HEK293T (cell line): ENCODE data around the gene CFAP73.

Source experiments
- CTCF ChIA-PET: fragments of 350-600 bp; formaldehyde crosslinking; extraction: SDS; loops from one replicate; lab custom pipeline; 2021; ENCODE audit warnings: antibody characterized with exemption, inconsistent platforms; lab: Yijun Ruan, JAX
- POLR2A ChIA-PET: fragments of 350-600 bp; formaldehyde crosslinking; extraction: SDS; loops from one replicate; lab custom pipeline; 2020; ENCODE audit warnings: antibody characterized with exemption, inconsistent platforms; lab: Yijun Ruan, JAX
- DNase-seq: peaks from one replicate; pipeline ENCODE4 v3.0.0; 2012; ENCODE audit warnings: mixed read lengths; ENCODE audit errors: extremely low spot score
- ARNT ChIP-seq: fragments of 450-650 bp; IDR thresholded peaks from 2 replicates; pipeline ENCODE4 v1.6.1; 2017; ENCODE audit warnings: mild to moderate bottlenecking
- BHLHE40 ChIP-seq: fragments of 450-650 bp; IDR thresholded peaks from 2 replicates; pipeline ENCODE4 v1.6.1; 2016; ENCODE audit warnings: mild to moderate bottlenecking, moderate library complexity, borderline replicate concordance
- CTBP1 ChIP-seq: fragments of 450-650 bp; IDR thresholded peaks from 2 replicates; pipeline ENCODE4 v1.6.1; 2016; ENCODE audit warnings: borderline replicate concordance
- ELF4 ChIP-seq: fragments of 450-650 bp; IDR thresholded peaks from 2 replicates; pipeline ENCODE4 v1.6.1; 2017; ENCODE audit warnings: antibody characterized with exemption
- FOXA1 ChIP-seq: fragments of 450-650 bp; IDR thresholded peaks from 2 replicates; pipeline ENCODE4 v1.6.1; 2016; ENCODE audit warnings: mild to moderate bottlenecking
- FOXM1 ChIP-seq: fragments of 450-650 bp; IDR thresholded peaks from 2 replicates; pipeline ENCODE4 v1.6.1; 2017; ENCODE audit warnings: mild to moderate bottlenecking, borderline replicate concordance
- HDGF ChIP-seq: fragments of 450-650 bp; IDR thresholded peaks from 2 replicates; pipeline ENCODE4 v1.6.1; 2017; ENCODE audit warnings: antibody characterized with exemption, borderline replicate concordance
- L3MBTL2 ChIP-seq: fragments of 450-650 bp; conservative IDR thresholded peaks from 2 replicates; pipeline ENCODE4 v1.6.1; 2016; ENCODE audit warnings: mild to moderate bottlenecking
- LEF1 ChIP-seq: fragments of 450-650 bp; IDR thresholded peaks from 2 replicates; pipeline ENCODE4 v1.6.1; 2017; ENCODE audit warnings: mild to moderate bottlenecking, borderline replicate concordance
- NFRKB ChIP-seq: fragments of 450-650 bp; IDR thresholded peaks from 2 replicates; pipeline ENCODE4 v1.6.1; 2016; ENCODE audit warnings: mild to moderate bottlenecking, moderate library complexity
- PKNOX1 ChIP-seq: fragments of 450-650 bp; IDR thresholded peaks from 2 replicates; pipeline ENCODE4 v1.6.1; 2016
- SP1 ChIP-seq: fragments of 450-650 bp; IDR thresholded peaks from 2 replicates; pipeline ENCODE4 v1.6.1; 2017
- TARDBP ChIP-seq: fragments of 450-650 bp; IDR thresholded peaks from 2 replicates; pipeline ENCODE4 v1.6.1; 2016
- ZNF384 ChIP-seq: fragments of 450-650 bp; IDR thresholded peaks from 2 replicates; pipeline ENCODE4 v1.6.1; 2016

CFAP73 gene

GRCh38 chr12:113208041-113208934 is 58.8 kb downstream of the CFAP73 start:
- ChIA-PET POLR2A (no interaction called here), CTCF (no interaction called here)
- no peak for DNase-seq
- TF ChIP-seq LEF1 (no peak), L3MBTL2 (no peak), TARDBP (no peak), CTBP1 (no peak), FOXA1 (no peak), NFRKB (no peak), SP1 (no peak), ZNF384 (no peak), BHLHE40 (no peak), ELF4 (no peak), HDGF (no peak), PKNOX1 (no peak), FOXM1 (no peak), ARNT (no peak)
